Naive thymus-derived CD4-positive, alpha-beta T cell (primary cell): ENCODE results near the gene BAIAP2. TPM values are rescaled to one million over a fixed set of nuclear protein-coding genes. Genes with fewer than 3 reads are reported as not detected.

Experiments
- ATAC-seq: fragments of 150-1000 bp; cut with Tn5 transposase; 2 replicates; pipeline ENCODE4 v1.10.0; 2021; ENCODE audit warnings: mild to moderate bottlenecking, moderate library complexity
- CTCF ChIA-PET: fragments of 350-600 bp; sonication (Branson Sonifier 250); formaldehyde crosslinking; loops from one replicate; lab custom pipeline; 2021; ENCODE audit warnings: antibody characterized with exemption; lab: Charles Lee
- POLR2A ChIA-PET: fragments of 350-600 bp; sonication (Branson Sonifier 250); formaldehyde crosslinking; loops from one replicate; lab custom pipeline; 2021; ENCODE audit warnings: antibody characterized with exemption, inconsistent platforms; lab: Charles Lee
- DNase-seq, 9 donors: peaks; one replicate each; pipeline versions ENCODE4 v3.0.0 to v3.0.0-alpha.2; 2020 to 2022; ENCODE audit warnings: mixed read lengths in 1 of 9
- H3K27ac ChIP-seq: one replicate; pipeline ENCODE4 v1.7.0; 2013; ENCODE audit warnings: mild to moderate bottlenecking, low read depth, low read length, moderate library complexity
- H3K27me3 ChIP-seq, 2 donors: one replicate each; pipeline ENCODE4 v1.7.0; 2013; ENCODE audit warnings: low read length in 2 of 2, mild to moderate bottlenecking in 2 of 2, moderate library complexity in 2 of 2; ENCODE audit not compliant: control insufficient read depth in 2 of 2, insufficient read depth in 2 of 2
- H3K36me3 ChIP-seq, 3 experiments: 1 replicate in 2 of 3; 2 replicates in 1 of 3; pipeline ENCODE4 v1.7.0; 2013; ENCODE audit warnings: low read length in 3 of 3, mild to moderate bottlenecking in 3 of 3, moderate library complexity in 1 of 3; ENCODE audit not compliant: insufficient read depth in 3 of 3, control insufficient read depth in 2 of 3
- H3K4me1 ChIP-seq, 2 donors: one replicate each; pipeline ENCODE4 v1.7.0; 2013; ENCODE audit warnings: low read length in 2 of 2, mild to moderate bottlenecking in 2 of 2, moderate library complexity in 1 of 2; ENCODE audit not compliant: control insufficient read depth in 2 of 2, insufficient read depth in 2 of 2
- H3K4me3 ChIP-seq: 2 replicates; pipeline ENCODE4 v1.7.0; 2013; ENCODE audit warnings: mild to moderate bottlenecking, low read length
- H3K9me3 ChIP-seq, 3 experiments: 1 replicate in 2 of 3; 2 replicates in 1 of 3; pipeline ENCODE4 v1.7.0; 2013; ENCODE audit warnings: low read length in 3 of 3; ENCODE audit not compliant: control insufficient read depth in 2 of 3
- H3K27ac Mint-ChIP-seq, 9 donors: one replicate each; pipeline ENCODE4 v1.8.0; 2020 to 2022; ENCODE audit warnings: mixed read lengths in 9 of 9, mild to moderate bottlenecking in 8 of 9, moderate library complexity in 5 of 9, inconsistent platforms in 2 of 9
- H3K27me3 Mint-ChIP-seq, 5 donors: one replicate each; pipeline ENCODE4 v1.8.0; 2021 to 2022; ENCODE audit warnings: mixed read lengths in 5 of 5, mild to moderate bottlenecking in 1 of 5
- H3K36me3 Mint-ChIP-seq, 5 donors: one replicate each; pipeline ENCODE4 v1.8.0; 2020 to 2022; ENCODE audit warnings: mixed read lengths in 5 of 5, mild to moderate bottlenecking in 3 of 5, inconsistent platforms in 1 of 5
- H3K4me1 Mint-ChIP-seq, 7 donors: one replicate each; pipeline ENCODE4 v1.8.0; 2020 to 2022; ENCODE audit warnings: mixed read lengths in 7 of 7, mild to moderate bottlenecking in 3 of 7, inconsistent platforms in 1 of 7
- H3K4me3 Mint-ChIP-seq, 10 donors: one replicate each; pipeline ENCODE4 v1.8.0; 2020 to 2022; ENCODE audit warnings: mild to moderate bottlenecking in 10 of 10, mixed read lengths in 10 of 10, moderate library complexity in 6 of 10, inconsistent platforms in 2 of 10
- H3K9me3 Mint-ChIP-seq, 11 donors: one replicate each; pipeline ENCODE4 v1.8.0; 2020 to 2022; ENCODE audit warnings: mixed read lengths in 11 of 11, mild to moderate bottlenecking in 4 of 11, inconsistent platforms in 1 of 11, moderate library complexity in 1 of 11
- intact Hi-C, 2 donors: fragments of 100-400 bp; cut with micrococcal nuclease; formaldehyde crosslinking; loops; one replicate each; pipeline ENCODE4 v1.15.1; 2023
- polyA plus RNA-seq, 2 donors: library from polyadenylated mRNA; unstranded; fragments of 300-500 nt; fragmentation: Illumina TruSeq; gene quantifications; one replicate each; pipeline ENCODE4 v1.2.3, GENCODE V29; 2021
- total RNA-seq, 6 experiments: library from RNA in 5 of 6; stranded (reverse) in 5 of 6; gene quantifications; 1 replicate in 5 of 6; 2 replicates in 1 of 6; pipeline ENCODE4 v1.2.3 and lab custom pipeline; 2021 to 2026

Gene BAIAP2
- total and polyA plus RNA-seq, 7 experiments from 2014 or later: 3.2 to 13.7 (median 7.4) TPM

DNA sequence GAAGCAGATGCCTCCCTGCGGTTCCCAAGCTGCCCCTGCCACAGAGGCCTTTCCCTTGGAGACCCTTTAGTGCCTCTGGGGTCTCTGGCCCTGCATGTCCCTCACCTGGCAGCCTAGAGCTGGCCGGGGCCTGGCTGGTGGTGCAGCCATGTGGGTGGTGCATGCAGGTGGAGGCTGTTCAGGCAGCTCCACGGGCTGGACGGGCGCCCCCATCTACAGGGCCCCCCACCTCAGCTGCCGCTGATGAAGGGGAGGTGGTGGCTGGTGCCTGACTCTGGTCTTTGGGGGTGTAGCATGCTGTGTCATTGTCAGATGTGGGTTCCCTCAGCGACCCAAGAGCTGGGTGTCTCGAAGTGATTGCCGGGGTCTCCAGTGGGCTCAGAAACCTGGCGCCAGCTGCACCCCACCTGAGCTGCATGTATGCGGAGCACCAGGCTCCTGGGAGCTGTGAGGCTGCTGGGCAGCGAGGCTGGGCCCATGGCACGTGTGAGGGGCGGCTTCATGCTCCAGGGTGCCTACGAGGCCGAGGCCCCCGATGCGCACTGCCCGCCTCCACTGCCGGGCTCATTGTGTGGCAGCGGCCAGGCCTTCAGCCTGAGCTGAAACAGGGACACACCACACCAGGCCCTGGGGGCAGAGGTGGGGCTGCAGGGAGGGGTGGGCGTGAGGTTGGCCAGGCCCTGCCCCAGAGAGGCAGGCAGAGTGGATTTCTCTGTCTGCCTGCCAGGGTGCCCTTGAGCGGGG is 57.0 kb downstream of the BAIAP2 start:
- H3K27ac ChIP-seq: no peak overlapping the region
- Mint-ChIP-seq H3K27ac (no peak overlapping the region), H3K36me3 (peaks cover 0 to 4% (median 0%) of the 10 kb centered on the region in 5 donors), H3K4me1 (peaks cover 8 to 17% (median 12%) of the 10 kb centered on the region in 7 donors), H3K4me3 (no peak overlapping the region), H3K9me3 (peaks cover 0 to 2% (median 0%) of the 10 kb centered on the region in 11 donors), H3K27me3 (peaks cover 0 to 5% (median 0%) of the 10 kb centered on the region in 5 donors)
- ChIA-PET POLR2A (no interaction called here), CTCF (interaction anchor here (0.7 kb wide), 1 partner anchor 164 kb away, joined by 3 read pairs; no protein-coding TSS in a partner anchor)
- intact Hi-C loops: loop anchor here in 1 of 2 donors (5.0 kb wide), 1 partner anchor 35 kb away; no protein-coding TSS in a partner anchor
- no peaks in the 10 kb centered on the region for H3K27me3 ChIP-seq
- no peak overlapping the region for H3K4me3 ChIP-seq
- H3K36me3 ChIP-seq: no peaks in the 10 kb centered on the region
- DNase-seq: no peak
- H3K4me1 ChIP-seq: peaks cover 27% of the 10 kb centered on the region in 2 donors
- H3K9me3 ChIP-seq: no peaks in the 10 kb centered on the region
- ATAC-seq: no peak

DNA sequence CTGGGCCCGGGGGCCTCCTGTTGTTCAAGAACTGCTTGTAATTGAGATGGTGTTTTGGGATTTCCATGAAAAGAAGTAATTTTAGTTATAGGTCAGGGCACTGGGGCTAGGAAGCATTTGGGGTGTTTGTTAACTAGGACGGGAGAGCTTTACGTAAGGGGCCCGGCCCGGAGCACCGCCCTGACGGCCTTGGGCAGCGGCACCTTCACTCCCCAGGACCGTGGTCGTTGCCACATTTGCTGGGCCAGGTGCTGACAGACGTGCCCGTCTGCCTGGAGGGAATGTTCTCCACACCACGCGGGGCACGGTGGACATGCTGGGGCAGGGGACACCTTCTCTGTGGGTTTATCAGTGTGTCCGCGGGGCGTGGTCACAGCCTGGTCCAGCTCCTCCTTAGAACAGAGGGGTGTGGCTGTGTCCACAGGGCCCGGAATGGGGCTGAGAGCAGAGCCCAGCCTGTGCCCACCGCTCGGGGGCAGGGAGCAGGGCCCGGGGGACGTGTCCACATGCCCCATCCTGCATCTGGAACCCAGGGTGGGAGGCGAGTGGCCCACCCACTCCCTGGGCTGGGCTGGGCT is 57.7 kb downstream of the BAIAP2 start:
- H3K4me1 ChIP-seq: peaks cover 34% of the 10 kb centered on the region in 2 donors
- CTCF ChIA-PET: no interaction called here

DNA sequence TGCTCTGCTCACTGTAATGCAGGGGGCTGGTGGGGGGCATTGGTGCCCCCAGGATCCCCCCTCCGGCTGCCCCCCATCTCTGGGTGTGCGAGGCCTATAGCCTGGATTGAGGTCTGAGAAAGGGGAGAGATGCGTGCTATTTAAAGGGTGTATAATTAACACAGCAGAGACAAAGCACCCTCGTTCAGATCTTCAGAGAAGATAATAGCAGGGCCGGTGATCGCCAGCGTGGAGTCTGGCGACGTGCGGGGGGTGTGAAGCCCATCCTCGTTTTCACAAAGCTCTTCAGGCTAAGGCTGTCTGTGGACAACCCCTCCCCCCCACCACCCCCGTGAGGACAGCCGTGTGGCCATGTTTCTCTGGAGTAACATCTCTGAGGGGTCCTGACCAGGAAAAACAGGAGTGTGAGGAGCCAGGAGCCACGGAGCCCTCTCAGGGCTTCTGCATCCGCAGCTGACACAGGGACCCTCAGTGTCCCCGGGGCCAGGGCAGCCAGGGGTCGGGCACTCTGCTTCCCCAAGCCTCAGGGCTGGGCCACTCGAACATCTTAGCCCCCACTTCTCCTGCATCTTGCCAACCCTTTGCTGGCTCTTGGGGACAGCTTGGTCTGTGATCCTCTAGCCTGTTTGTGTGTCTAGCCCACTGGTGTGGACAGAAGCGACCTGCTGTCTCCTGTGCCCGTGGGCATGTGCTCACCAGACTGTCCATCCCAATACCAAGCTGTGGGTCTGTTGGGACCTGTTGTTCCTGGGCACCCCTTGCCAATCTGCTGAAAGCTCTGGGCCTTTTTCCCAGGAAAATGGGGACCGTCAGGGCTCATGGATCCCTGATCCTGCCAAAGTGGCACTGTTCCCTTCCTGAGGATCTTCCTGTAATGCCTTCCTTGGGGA is 58.9 kb downstream of the BAIAP2 start:
- Histone ChIP-seq H3K27me3 (no peaks in the 10 kb centered on the region), H3K36me3 (no peaks in the 10 kb centered on the region), H3K27ac (no peak overlapping the region), H3K4me1 (peaks cover 35 to 43% of the 10 kb centered on the region in 2 donors), H3K4me3 (no peak overlapping the region), H3K9me3 (no peaks in the 10 kb centered on the region)
- peak overlapping the region in 2 of 10 donors; percentile 68 to 77 for H3K4me3 Mint-ChIP-seq
- H3K27me3 Mint-ChIP-seq: peaks cover 0 to 5% (median 0%) of the 10 kb centered on the region in 5 donors
- ChIA-PET CTCF (interaction anchor here (1.5 kb wide), 1 partner anchor 9 kb away, joined by 4 read pairs; no protein-coding TSS in a partner anchor), POLR2A (interaction anchor here (0.7 to 0.9 kb wide), 2 partner anchors 417 to 823 kb away, joined by 3 to 4 read pairs; no protein-coding TSS in a partner anchor)
- peaks cover 8 to 17% (median 12%) of the 10 kb centered on the region in 7 donors for H3K4me1 Mint-ChIP-seq
- intact Hi-C loops: loop anchor here in 1 of 2 donors (5.0 kb wide), 1 partner anchor 37 kb away; no protein-coding TSS in a partner anchor
- no peaks in the 10 kb centered on the region for H3K36me3 Mint-ChIP-seq
- peak overlapping the region in 3 of 9 donors; percentile 72 to 91 (median 79) for H3K27ac Mint-ChIP-seq
- DNase-seq: no peak
- no peak for ATAC-seq
- H3K9me3 Mint-ChIP-seq: peaks cover 0 to 2% (median 0%) of the 10 kb centered on the region in 11 donors

More for the DNA sequence above, 57.7 kb downstream of the BAIAP2 start:
- H3K36me3 ChIP-seq: no peaks in the 10 kb centered on the region
- peaks cover 0 to 4% (median 0%) of the 10 kb centered on the region in 5 donors for H3K36me3 Mint-ChIP-seq
- no peaks in the 10 kb centered on the region for H3K27me3 ChIP-seq
- H3K27ac Mint-ChIP-seq: no peak overlapping the region
- H3K27ac ChIP-seq: no peak overlapping the region
- H3K9me3 ChIP-seq: no peaks in the 10 kb centered on the region
- ATAC-seq (no peak), DNase-seq (no peak)
- H3K4me1 Mint-ChIP-seq: peaks cover 8 to 17% (median 12%) of the 10 kb centered on the region in 7 donors
- no peak overlapping the region for H3K4me3 Mint-ChIP-seq
- intact Hi-C loops: loop anchor here in 1 of 2 donors (5.0 kb wide), 1 partner anchor 35 kb away; no protein-coding TSS in a partner anchor
- H3K9me3 Mint-ChIP-seq: peaks cover 0 to 2% (median 0%) of the 10 kb centered on the region in 11 donors
- POLR2A ChIA-PET: no interaction called here
- no peak overlapping the region for H3K4me3 ChIP-seq
- H3K27me3 Mint-ChIP-seq: peaks cover 0 to 5% (median 0%) of the 10 kb centered on the region in 5 donors

DNA sequence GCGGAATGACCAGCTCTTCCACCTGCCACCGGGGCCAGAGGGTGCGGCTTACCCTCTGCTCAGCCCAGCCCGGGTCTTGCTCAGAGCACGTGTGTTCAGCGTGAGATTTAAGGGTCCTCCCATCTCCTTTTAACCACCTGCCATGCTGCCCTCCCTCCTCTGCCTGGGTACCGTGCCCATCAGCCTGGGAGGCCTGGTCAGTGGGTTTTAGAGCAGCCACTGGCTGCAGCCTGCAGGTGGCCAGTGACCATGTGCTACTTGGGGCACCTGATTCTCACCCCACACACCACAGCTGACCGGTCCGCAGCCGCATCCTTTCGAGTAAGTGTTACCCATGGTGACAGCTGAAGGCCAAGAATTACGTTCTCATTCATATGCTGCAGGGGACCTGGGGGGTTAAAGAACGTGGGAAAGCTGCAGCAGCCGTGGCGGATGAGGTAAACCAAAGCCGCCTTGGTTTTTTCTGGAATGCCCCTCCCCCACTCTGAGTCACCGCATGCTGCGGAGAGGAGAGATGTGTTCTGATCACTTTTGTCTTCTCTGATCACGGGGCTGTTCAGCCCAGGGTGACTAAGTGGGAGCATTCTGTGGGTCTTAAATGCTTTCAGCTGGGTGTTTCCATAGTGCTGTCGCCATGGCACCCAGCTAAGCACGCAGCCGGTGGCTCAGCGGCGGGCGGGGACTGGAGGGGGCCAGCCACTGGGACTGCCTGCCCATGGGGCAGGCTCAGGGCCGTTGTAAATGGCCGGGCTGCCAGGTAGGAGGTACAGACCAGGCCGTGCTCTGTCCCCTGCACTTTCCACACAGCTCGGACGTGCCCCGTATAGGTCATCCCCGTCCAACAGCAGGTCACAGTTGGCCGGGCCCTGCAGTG is 59.8 kb downstream of the BAIAP2 start:
- Mint-ChIP-seq H3K36me3 (no peaks in the 10 kb centered on the region), H3K27me3 (peaks cover 0 to 5% (median 0%) of the 10 kb centered on the region in 5 donors), H3K27ac (peak overlapping the region in 7 of 9 donors; percentile 8 to 93 (median 79)), H3K4me1 (peaks cover 8 to 17% (median 12%) of the 10 kb centered on the region in 7 donors), H3K9me3 (peaks cover 0 to 2% (median 0%) of the 10 kb centered on the region in 11 donors), H3K4me3 (peak overlapping the region in 8 of 10 donors; percentile 17 to 77 (median 52))
- DNase-seq: peak; percentile 42 to 91 (median 78)
- Histone ChIP-seq H3K27ac (peak overlapping the region; percentile 56), H3K36me3 (no peaks in the 10 kb centered on the region), H3K9me3 (no peaks in the 10 kb centered on the region), H3K4me3 (peak overlapping the region; percentile 29), H3K4me1 (peaks cover 35 to 43% of the 10 kb centered on the region in 2 donors), H3K27me3 (no peaks in the 10 kb centered on the region)
- peak; percentile 89 for ATAC-seq
- intact Hi-C loops: loop anchor here in 1 of 2 donors (5.0 kb wide), 1 partner anchor 37 kb away; no protein-coding TSS in a partner anchor
- ChIA-PET POLR2A (interaction anchor here (0.6 to 1.3 kb wide), 6 partner anchors 77 to 1257 kb away, joined by 3 to 4 read pairs (median 3); no protein-coding TSS in a partner anchor), CTCF (interaction anchor here (1.5 kb wide), 1 partner anchor 9 kb away, joined by 4 read pairs; no protein-coding TSS in a partner anchor)

DNA sequence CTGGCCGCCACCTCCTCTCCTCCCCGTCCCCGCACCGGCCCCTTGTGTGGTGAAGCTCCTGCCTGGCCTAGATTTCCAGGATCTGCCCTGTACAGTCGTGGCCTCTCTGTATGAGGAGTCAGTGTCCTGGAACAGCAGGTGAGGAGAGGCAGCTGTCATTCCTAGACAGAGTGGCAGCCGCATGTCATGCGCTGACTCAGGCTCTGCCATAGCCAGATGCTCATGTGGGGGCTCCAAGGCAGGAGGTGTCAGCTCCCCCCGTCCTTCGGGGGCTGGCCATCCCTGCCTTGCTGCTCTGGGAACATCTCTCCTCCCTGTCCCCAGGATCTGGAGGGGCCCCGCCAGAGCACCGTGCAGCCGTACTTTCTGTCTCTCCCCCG is 60.4 kb downstream of the BAIAP2 start:
- POLR2A ChIA-PET: interaction anchor here (0.6 to 1.3 kb wide), 3 partner anchors 77 to 1258 kb away, joined by 3 to 4 read pairs (median 3); no protein-coding TSS in a partner anchor
- Mint-ChIP-seq H3K27ac (peak overlapping the region in 5 of 9 donors; percentile 10 to 91 (median 79)), H3K36me3 (no peaks in the 10 kb centered on the region), H3K4me1 (peaks cover 8 to 17% (median 12%) of the 10 kb centered on the region in 7 donors), H3K27me3 (peaks cover 0 to 5% (median 0%) of the 10 kb centered on the region in 5 donors), H3K4me3 (peak overlapping the region in 8 of 10 donors; percentile 27 to 77 (median 52)), H3K9me3 (peaks cover 0 to 2% (median 0%) of the 10 kb centered on the region in 11 donors)
- H3K9me3 ChIP-seq: no peaks in the 10 kb centered on the region
- no peaks in the 10 kb centered on the region for H3K36me3 ChIP-seq
- no peaks in the 10 kb centered on the region for H3K27me3 ChIP-seq
- H3K4me3 ChIP-seq: peak overlapping the region; percentile 29
- H3K27ac ChIP-seq: peak overlapping the region; percentile 56
- peak in 1 of 9 donors; percentile 8 for DNase-seq
- intact Hi-C loops: no loop called here
- CTCF ChIA-PET: interaction anchor here (0.5 to 0.6 kb wide), 2 partner anchors 760 to 1080 kb away, joined by 3 to 5 read pairs; no protein-coding TSS in a partner anchor
- ATAC-seq: no peak
- H3K4me1 ChIP-seq: peaks cover 35 to 43% of the 10 kb centered on the region in 2 donors
